Endothelial cell of umbilical vein (primary cell): ENCODE results near the gene NEDD4L. TPM values are rescaled to one million over a fixed set of nuclear protein-coding genes. Genes with fewer than 3 reads are reported as not detected.

Experiments used
- BruUV-seq: library from RNA; stranded (reverse); fragments of 400-500 nt; replicated peaks from 2 replicates; lab custom pipeline; 2021; lab: Mats Ljungman, UMichigan
- CTCF ChIA-PET: fragments of 300-600, 350-600 bp; sonication (Branson Sonifier 250); formaldehyde crosslinking; loops from one replicate; lab custom pipeline; 2021; ENCODE audit warnings: antibody characterized with exemption, inconsistent platforms; lab: Charles Lee
- POLR2A ChIA-PET: fragments of 300-600, 350-600 bp; sonication (Branson Sonifier 250); formaldehyde crosslinking; loops from one replicate; lab custom pipeline; 2021; ENCODE audit warnings: antibody characterized with exemption, inconsistent platforms; lab: Charles Lee
- DNase-seq: peaks from one replicate; pipeline ENCODE4 v3.0.0-alpha.2; 2011; ENCODE audit warnings: low read depth, low spot score
- FAIRE-seq: peaks from 2 replicates; lab custom pipeline; 2011; peaks lifted over from hg19 to GRCh38; lab: Jason Lieb, UNC
- H2AFZ ChIP-seq: 2 replicates; pipeline ENCODE4 v1.6.0; 2012; ENCODE audit warnings: low read depth, low read length, control low read depth, inconsistent platforms
- H3K27ac ChIP-seq: 2 replicates; pipeline ENCODE4 v1.5.1; 2011; ENCODE audit warnings: low read depth, mild to moderate bottlenecking, control low read depth, low read length, moderate library complexity; ENCODE audit not compliant: insufficient read depth
- H3K27me3 ChIP-seq, 2 experiments: 2 replicates each; pipeline versions ENCODE4 v1.6.0 to v1.6.1; 2011; ENCODE audit warnings: low read length in 2 of 2, mixed read lengths in 1 of 2; ENCODE audit not compliant: control insufficient read depth in 2 of 2, insufficient read depth in 2 of 2
- H3K36me3 ChIP-seq, 2 experiments: 2 replicates in 1 of 2; 3 replicates in 1 of 2; pipeline ENCODE4 v1.5.1; 2011; ENCODE audit warnings: low read length in 2 of 2, mild to moderate bottlenecking in 1 of 2, moderate library complexity in 1 of 2; ENCODE audit not compliant: control insufficient read depth in 2 of 2, insufficient read depth in 2 of 2; ENCODE audit errors: extremely low read depth in 1 of 2
- H3K4me1 ChIP-seq: 3 replicates; pipeline ENCODE4 v1.5.1; 2011; ENCODE audit warnings: mild to moderate bottlenecking, low read length; ENCODE audit not compliant: control insufficient read depth, insufficient read depth; ENCODE audit errors: extremely low read depth
- H3K4me2 ChIP-seq: 2 replicates; pipeline ENCODE4 v1.6.1; 2011; ENCODE audit warnings: low read length, control low read depth, mixed read lengths; ENCODE audit not compliant: insufficient read depth
- H3K4me3 ChIP-seq, 3 experiments: fragments of 200-600 bp in 1 of 3; sonication (generic), shearing (Covaris generic) in 1 of 3; replicated peaks in 1 of 3; 2 replicates each; pipeline ENCODE4 v1.5.1; 2011 to 2016; ENCODE audit warnings: control low read depth in 3 of 3, low read length in 3 of 3, mild to moderate bottlenecking in 2 of 3, inconsistent platforms in 1 of 3, low read depth in 1 of 3, moderate library complexity in 1 of 3; ENCODE audit not compliant: insufficient read depth in 1 of 3
- H3K79me2 ChIP-seq: 2 replicates; pipeline ENCODE4 v1.6.0; 2012; ENCODE audit warnings: low read length, inconsistent platforms; ENCODE audit not compliant: control insufficient read depth, insufficient read depth
- H3K9ac ChIP-seq: replicated peaks from 2 replicates; pipeline ENCODE3; 2011; ENCODE audit warnings: low read length, control low read depth; ENCODE audit not compliant: insufficient read depth; ENCODE audit errors: extremely low read depth
- H3K9me1 ChIP-seq: replicated peaks from 3 replicates; pipeline ENCODE4 v1.6.0; 2011; ENCODE audit warnings: mild to moderate bottlenecking, low read length; ENCODE audit not compliant: control insufficient read depth, insufficient read depth; ENCODE audit errors: extremely low read depth
- H3K9me3 ChIP-seq: replicated peaks from 2 replicates; pipeline ENCODE4 v1.5.1; 2012; ENCODE audit warnings: low read length, inconsistent platforms; ENCODE audit not compliant: control insufficient read depth, insufficient read depth
- H4K20me1 ChIP-seq: replicated peaks from 2 replicates; pipeline ENCODE3; 2011; ENCODE audit warnings: mild to moderate bottlenecking, low read length; ENCODE audit not compliant: control insufficient read depth, insufficient read depth; ENCODE audit errors: extremely low read depth
- CTCF ChIP-seq, 2 donors: IDR thresholded peaks; 1 replicate in 1 of 2; 2 replicates in 1 of 2; pipeline ENCODE4 v1.5.1; 2011; ENCODE audit warnings: low read length in 2 of 2, mild to moderate bottlenecking in 2 of 2, moderate library complexity in 2 of 2, control low read depth in 1 of 2, inconsistent platforms in 1 of 2, low read depth in 1 of 2; ENCODE audit not compliant: insufficient read depth in 1 of 2; ENCODE audit errors: extremely low read depth in 1 of 2
- EZH2 ChIP-seq: IDR thresholded peaks from 2 replicates; pipeline ENCODE4 v1.6.1; 2012; ENCODE audit warnings: borderline replicate concordance, low read depth, mild to moderate bottlenecking, moderate library complexity, low read length, inconsistent platforms; ENCODE audit not compliant: severe bottlenecking
- FOS ChIP-seq: IDR thresholded peaks from 2 replicates; pipeline ENCODE4 v1.6.1; 2011; ENCODE audit warnings: mild to moderate bottlenecking, low read length, moderate library complexity, borderline replicate concordance; ENCODE audit not compliant: insufficient read depth
- GATA2 ChIP-seq: IDR thresholded peaks from 2 replicates; pipeline ENCODE4 v1.7.0; 2011; ENCODE audit warnings: low read depth, mild to moderate bottlenecking, moderate library complexity, mixed read lengths, low read length; ENCODE audit not compliant: insufficient read length, insufficient read depth
- JUN ChIP-seq: IDR thresholded peaks from 2 replicates; pipeline ENCODE4 v1.6.1; 2011; ENCODE audit warnings: borderline replicate concordance, low read depth; ENCODE audit not compliant: insufficient read length, insufficient read depth
- MAX ChIP-seq: IDR thresholded peaks from 2 replicates; pipeline ENCODE4 v1.6.1; 2011; ENCODE audit not compliant: insufficient read depth, insufficient read length
- MYC ChIP-seq: IDR thresholded peaks from one replicate; pipeline ENCODE4 v1.6.1; 2011; ENCODE audit warnings: mild to moderate bottlenecking, low read depth, low read length
- POLR2A ChIP-seq: IDR thresholded peaks from 2 replicates; pipeline ENCODE4 v1.6.1; 2012; ENCODE audit warnings: low read depth, mild to moderate bottlenecking, control low read depth, low read length
- POLR2AphosphoS5 ChIP-seq: IDR thresholded peaks from 2 replicates; pipeline ENCODE4 v1.6.1; 2012; ENCODE audit warnings: low read depth, mild to moderate bottlenecking, control low read depth, low read length, moderate library complexity; ENCODE audit not compliant: insufficient read depth
- dilution Hi-C: fragments of 300-500 bp; cut with MboI; formaldehyde crosslinking; loops from one replicate; pipeline ENCODE4 v1.15.0; 2019; ENCODE audit warnings: low sequenced_read_pairs; ENCODE audit not compliant: extremely low pct_ligation_motif_present
- intact Hi-C: fragments of 100-400 bp; cut with micrococcal nuclease; formaldehyde crosslinking; loops from one replicate; pipeline ENCODE4 v1.10.0; 2022
- polyA plus RNA-seq, 4 experiments: library from polyadenylated mRNA; depleted of rRNA in 3 of 4; stranded (reverse) in 3 of 4; unstranded in 1 of 4; fragments of >200 nt; gene quantifications; 2 replicates each; pipeline versions ENCODE4 v1.2.1 to v1.2.3, GENCODE V29; 2011 to 2012; ENCODE audit warnings: missing spikeins in 1 of 4
- total RNA-seq: library from RNA; stranded (reverse); gene quantifications from 2 replicates; pipeline ENCODE4 v1.2.3, GENCODE V29; 2021

The NEDD4L gene
- total and polyA plus RNA-seq, 2 donors (not counting 3 experiments of a cell fraction or from before 2014, with no cell fraction given): 20.5 to 78.9 TPM

GRCh38 chr18:58385472-58385871 lies 341.4 kb downstream of the NEDD4L start:
- no peaks in the 10 kb centered on the region for H3K9me1 ChIP-seq
- H3K27ac ChIP-seq: no peak overlapping the region
- H3K36me3 ChIP-seq: peaks cover 0 to 3% of the 10 kb centered on the region in 2 experiments
- FAIRE-seq (no peak), DNase-seq (no peak)
- no peaks in the 10 kb centered on the region for H4K20me1 ChIP-seq
- H3K9me3 ChIP-seq: no peaks in the 10 kb centered on the region
- dilution Hi-C loops: no loop called here
- ChIA-PET POLR2A (no interaction called here), CTCF (interaction anchor here (1.4 to 2.4 kb wide), 2 partner anchors 12 to 24 kb away, joined by 3 to 8 read pairs; no protein-coding TSS in a partner anchor)
- no TSS peak for BruUV-seq
- H3K79me2 ChIP-seq: no peaks in the 10 kb centered on the region
- TF ChIP-seq MAX (no peak), POLR2AphosphoS5 (no peak), MYC (no peak), GATA2 (no peak), FOS (no peak), POLR2A (no peak), JUN (no peak), EZH2 (no peak), CTCF (IDR thresholded peaks at IDR 0.05; ENCODE audit: extremely low read depth in 1 of 2, insufficient read depth in 1 of 2, low read depth in 1 of 2, low read length in 2 of 2) (no peak)
- no peaks in the 10 kb centered on the region for H3K4me1 ChIP-seq
- no peaks in the 10 kb centered on the region for H3K27me3 ChIP-seq
- H3K4me2 ChIP-seq: no peak overlapping the region
- H2AFZ ChIP-seq: no peak overlapping the region
- intact Hi-C loops: no loop called here
- no peak overlapping the region for H3K4me3 ChIP-seq
- H3K9ac ChIP-seq: no peak overlapping the region
